HepG2 (cell line): Measurements from ENCODE around the gene HYAL1. TPM values are rescaled to one million over a fixed set of nuclear protein-coding genes. Genes with fewer than 3 reads are reported as not detected.

ENCODE experiments used
- BCL3 ChIP-seq: sonication (generic); formaldehyde crosslinking; IDR thresholded peaks from 2 replicates; pipeline ENCODE4 v1.5.1; 2020; ENCODE audit warnings: mild to moderate bottlenecking, missing genetic modification reagents, moderate library complexity
- CHD4 ChIP-seq: fragments of 200-600 bp; sonication (generic); IDR thresholded peaks from 2 replicates; pipeline ENCODE4 v1.7.0; 2017; ENCODE audit warnings: mild to moderate bottlenecking, low read length, borderline replicate concordance
- KAT7 ChIP-seq: IDR thresholded peaks from 2 replicates; pipeline ENCODE4 v1.6.1; 2018; ENCODE audit warnings: borderline replicate concordance, missing compliant biosample characterization
- NFE2 ChIP-seq: sonication (generic); formaldehyde crosslinking; IDR thresholded peaks from 2 replicates; pipeline ENCODE4 v1.4.0; 2020; ENCODE audit warnings: missing genetic modification reagents
- PLSCR1 ChIP-seq: sonication (generic); formaldehyde crosslinking; IDR thresholded peaks from 2 replicates; pipeline ENCODE4 v1.5.0; 2020; ENCODE audit warnings: missing genetic modification reagents, mild to moderate bottlenecking, borderline replicate concordance
- RBM22 ChIP-seq: fragments of 200-400 bp; formaldehyde crosslinking; optimal IDR thresholded peaks from 2 replicates; pipeline ENCODE3; 2017; ENCODE audit warnings: mild to moderate bottlenecking, low read length, moderate library complexity
- ZBTB8A ChIP-seq: sonication (generic); formaldehyde crosslinking; IDR thresholded peaks from 2 replicates; pipeline ENCODE4 v1.4.0; 2020; ENCODE audit warnings: mild to moderate bottlenecking, low read depth, missing genetic modification reagents, borderline replicate concordance
- ZEB1 ChIP-seq: IDR thresholded peaks from 2 replicates; pipeline ENCODE4 v1.6.1; 2012; ENCODE audit warnings: mild to moderate bottlenecking, low read depth, inconsistent platforms; ENCODE audit not compliant: insufficient replicate concordance
- ZNF225 ChIP-seq: sonication (generic); formaldehyde crosslinking; IDR thresholded peaks from 2 replicates; pipeline ENCODE4 v1.4.0; 2020; ENCODE audit warnings: mild to moderate bottlenecking, missing genetic modification reagents
- ZNF263 ChIP-seq: sonication (generic); formaldehyde crosslinking; IDR thresholded peaks from 2 replicates; pipeline ENCODE4 v1.4.0; 2020; ENCODE audit warnings: missing genetic modification reagents
- ZNF430 ChIP-seq: sonication (generic); formaldehyde crosslinking; IDR thresholded peaks from 2 replicates; pipeline ENCODE4 v1.9.0; 2021; ENCODE audit warnings: mild to moderate bottlenecking, missing genetic modification reagents
- ZNF44 ChIP-seq: sonication (generic); formaldehyde crosslinking; IDR thresholded peaks from 2 replicates; pipeline ENCODE4 v1.5.1; 2020; ENCODE audit warnings: mild to moderate bottlenecking, missing genetic modification reagents
- ZNF513 ChIP-seq: sonication (generic); formaldehyde crosslinking; conservative IDR thresholded peaks from 2 replicates; pipeline ENCODE4 v1.5.0; 2020; ENCODE audit warnings: missing genetic modification reagents
- ZNF572 ChIP-seq: sonication (generic); formaldehyde crosslinking; IDR thresholded peaks from 2 replicates; pipeline ENCODE4 v1.5.1; 2020; ENCODE audit warnings: mild to moderate bottlenecking, missing genetic modification reagents
- polyA plus RNA-seq, 8 experiments: library from polyadenylated mRNA; depleted of rRNA in 3 of 8; stranded (reverse) in 7 of 8; unstranded in 1 of 8; fragments of >200 nt; fragmentation: Illumina TruSeq in 4 of 8; extraction: Trizol in 4 of 8; gene quantifications; 2 replicates each; pipeline versions ENCODE4 v1.2.1 to v1.2.3, GENCODE V29; 2011 to 2016; ENCODE audit warnings: low read depth in 4 of 8, missing spikeins in 1 of 8, mixed read lengths in 1 of 8; ENCODE audit not compliant: insufficient read depth in 1 of 8
- total RNA-seq, 5 experiments: library from RNA; depleted of rRNA; stranded (reverse); fragments of >200 nt; fragmentation: Illumina TruSeq; extraction: Trizol; gene quantifications; 2 replicates each; pipeline ENCODE4 v1.2.3, GENCODE V29; 2016; ENCODE audit warnings: low read depth in 1 of 5
- TF ChIP-seq, protein P1 (sequence below): sonication (generic); formaldehyde crosslinking; IDR thresholded peaks from 2 replicates; pipeline ENCODE4 v1.8.0; 2022; ENCODE audit warnings: missing genetic modification reagents, mild to moderate bottlenecking, borderline replicate concordance
- TF ChIP-seq, protein P2 (sequence below), 2 experiments: IDR thresholded peaks; 2 replicates each; pipeline ENCODE4 v1.6.1; 2011 to 2012; ENCODE audit warnings: low read length in 2 of 2, borderline replicate concordance in 1 of 2, low read depth in 1 of 2, mild to moderate bottlenecking in 1 of 2, moderate library complexity in 1 of 2
- TF ChIP-seq, protein P3 (sequence below): sonication (generic); formaldehyde crosslinking; IDR thresholded peaks from 2 replicates; pipeline ENCODE4 v1.9.0; 2022; ENCODE audit warnings: missing genetic modification reagents, mild to moderate bottlenecking, borderline replicate concordance

The HYAL1 gene
- total and polyA plus RNA-seq, 2 of the 13 experiments (the other 11 are each of a cell fraction or from before 2014, with no cell fraction given): 76.5 to 193 TPM

GRCh38 chr3:50260942-50261441, 42.4 kb downstream of the HYAL1 start (continued):
- TF ChIP-seq PLSCR1 (CRISPR knock-in tag) (no peak), ZEB1 (no peak), ZNF263 (peak; percentile 64; the same call in 1 of the 2 replicates), ZNF430 (no peak; the same call in 1 of the 2 replicates), KAT7 (CRISPR knock-in tag) (no peak), ZNF572 (CRISPR knock-in tag) (no peak), ZNF225 (CRISPR knock-in tag) (no peak), NFE2 (no peak), ZNF44 (CRISPR knock-in tag) (no peak), ZNF513 (CRISPR knock-in tag) (no peak), CHD4 (no peak; the same call in 1 of the 2 replicates), BCL3 (0 out of 2 replicates have a peak, but pooled peaks have one; percentile 9), RBM22 (peak; percentile 78), ZBTB8A (CRISPR knock-in tag) (no peak)
- TF ChIP-seq, protein P1, sequence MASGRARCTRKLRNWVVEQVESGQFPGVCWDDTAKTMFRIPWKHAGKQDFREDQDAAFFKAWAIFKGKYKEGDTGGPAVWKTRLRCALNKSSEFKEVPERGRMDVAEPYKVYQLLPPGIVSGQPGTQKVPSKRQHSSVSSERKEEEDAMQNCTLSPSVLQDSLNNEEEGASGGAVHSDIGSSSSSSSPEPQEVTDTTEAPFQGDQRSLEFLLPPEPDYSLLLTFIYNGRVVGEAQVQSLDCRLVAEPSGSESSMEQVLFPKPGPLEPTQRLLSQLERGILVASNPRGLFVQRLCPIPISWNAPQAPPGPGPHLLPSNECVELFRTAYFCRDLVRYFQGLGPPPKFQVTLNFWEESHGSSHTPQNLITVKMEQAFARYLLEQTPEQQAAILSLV: no peak
- TF ChIP-seq, protein P2, sequence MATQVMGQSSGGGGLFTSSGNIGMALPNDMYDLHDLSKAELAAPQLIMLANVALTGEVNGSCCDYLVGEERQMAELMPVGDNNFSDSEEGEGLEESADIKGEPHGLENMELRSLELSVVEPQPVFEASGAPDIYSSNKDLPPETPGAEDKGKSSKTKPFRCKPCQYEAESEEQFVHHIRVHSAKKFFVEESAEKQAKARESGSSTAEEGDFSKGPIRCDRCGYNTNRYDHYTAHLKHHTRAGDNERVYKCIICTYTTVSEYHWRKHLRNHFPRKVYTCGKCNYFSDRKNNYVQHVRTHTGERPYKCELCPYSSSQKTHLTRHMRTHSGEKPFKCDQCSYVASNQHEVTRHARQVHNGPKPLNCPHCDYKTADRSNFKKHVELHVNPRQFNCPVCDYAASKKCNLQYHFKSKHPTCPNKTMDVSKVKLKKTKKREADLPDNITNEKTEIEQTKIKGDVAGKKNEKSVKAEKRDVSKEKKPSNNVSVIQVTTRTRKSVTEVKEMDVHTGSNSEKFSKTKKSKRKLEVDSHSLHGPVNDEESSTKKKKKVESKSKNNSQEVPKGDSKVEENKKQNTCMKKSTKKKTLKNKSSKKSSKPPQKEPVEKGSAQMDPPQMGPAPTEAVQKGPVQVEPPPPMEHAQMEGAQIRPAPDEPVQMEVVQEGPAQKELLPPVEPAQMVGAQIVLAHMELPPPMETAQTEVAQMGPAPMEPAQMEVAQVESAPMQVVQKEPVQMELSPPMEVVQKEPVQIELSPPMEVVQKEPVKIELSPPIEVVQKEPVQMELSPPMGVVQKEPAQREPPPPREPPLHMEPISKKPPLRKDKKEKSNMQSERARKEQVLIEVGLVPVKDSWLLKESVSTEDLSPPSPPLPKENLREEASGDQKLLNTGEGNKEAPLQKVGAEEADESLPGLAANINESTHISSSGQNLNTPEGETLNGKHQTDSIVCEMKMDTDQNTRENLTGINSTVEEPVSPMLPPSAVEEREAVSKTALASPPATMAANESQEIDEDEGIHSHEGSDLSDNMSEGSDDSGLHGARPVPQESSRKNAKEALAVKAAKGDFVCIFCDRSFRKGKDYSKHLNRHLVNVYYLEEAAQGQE (IDR thresholded peaks at IDR 0.05; ENCODE audit: borderline replicate concordance in 1 of 2, low read depth in 1 of 2, low read length in 2 of 2): no peak
- TF ChIP-seq, protein P3, sequence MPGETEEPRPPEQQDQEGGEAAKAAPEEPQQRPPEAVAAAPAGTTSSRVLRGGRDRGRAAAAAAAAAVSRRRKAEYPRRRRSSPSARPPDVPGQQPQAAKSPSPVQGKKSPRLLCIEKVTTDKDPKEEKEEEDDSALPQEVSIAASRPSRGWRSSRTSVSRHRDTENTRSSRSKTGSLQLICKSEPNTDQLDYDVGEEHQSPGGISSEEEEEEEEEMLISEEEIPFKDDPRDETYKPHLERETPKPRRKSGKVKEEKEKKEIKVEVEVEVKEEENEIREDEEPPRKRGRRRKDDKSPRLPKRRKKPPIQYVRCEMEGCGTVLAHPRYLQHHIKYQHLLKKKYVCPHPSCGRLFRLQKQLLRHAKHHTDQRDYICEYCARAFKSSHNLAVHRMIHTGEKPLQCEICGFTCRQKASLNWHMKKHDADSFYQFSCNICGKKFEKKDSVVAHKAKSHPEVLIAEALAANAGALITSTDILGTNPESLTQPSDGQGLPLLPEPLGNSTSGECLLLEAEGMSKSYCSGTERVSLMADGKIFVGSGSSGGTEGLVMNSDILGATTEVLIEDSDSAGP (CRISPR knock-in tag): no peak
